Esophagus muscularis mucosa (tissue), 4 donors: ENCODE measurements around the gene CACNA2D3.

ENCODE experiments used
- CTCF ChIP-seq, 3 experiments: fragments of 200-600 bp in 2 of 3; fragments of 450-650 bp in 1 of 3; sonication (generic) in 2 of 3; IDR thresholded peaks; one replicate each; pipeline ENCODE4 v1.5.1; 2017 to 2019; ENCODE audit warnings: antibody characterized with exemption in 3 of 3, mild to moderate bottlenecking in 2 of 3, moderate library complexity in 1 of 3
- EP300 ChIP-seq: sonication (generic); formaldehyde crosslinking; IDR thresholded peaks from one replicate; pipeline ENCODE4 v1.6.1; 2017; ENCODE audit warnings: antibody characterized with exemption
- POLR2A ChIP-seq: fragments of 450-650 bp; IDR thresholded peaks from one replicate; pipeline ENCODE4 v1.6.1; 2017; ENCODE audit warnings: antibody characterized with exemption, moderate library complexity, mild to moderate bottlenecking, low read depth
- POLR2AphosphoS5 ChIP-seq, 2 donors: sonication (generic); formaldehyde crosslinking; IDR thresholded peaks; one replicate each; pipeline ENCODE4 v1.6.1; 2017; ENCODE audit warnings: antibody characterized with exemption in 2 of 2

DNA sequence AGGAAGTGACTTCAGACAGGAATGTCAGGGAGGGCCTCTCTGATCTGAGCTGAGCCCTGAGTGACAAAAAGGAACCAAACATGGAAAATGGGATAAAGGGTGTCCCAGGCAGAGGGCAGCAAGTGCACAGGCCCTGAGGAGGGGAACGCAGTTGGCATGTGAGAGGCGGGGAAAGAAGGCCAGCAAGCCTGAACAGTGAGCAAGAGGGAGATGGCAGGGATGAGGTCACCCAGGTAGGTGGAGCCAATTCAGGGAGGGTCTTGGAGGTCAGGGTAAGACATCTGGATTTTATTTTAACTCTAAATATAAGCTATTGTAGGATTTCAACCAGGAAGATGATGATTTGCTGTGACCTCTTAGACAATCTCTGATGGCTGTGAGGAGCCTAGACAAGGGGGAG, 637.8 kb downstream of the CACNA2D3 start:
- TF ChIP-seq CTCF (IDR thresholded peaks at IDR 0.05) (no peak), POLR2A (no peak), POLR2AphosphoS5 (IDR thresholded peaks at IDR 0.05) (no peak), EP300 (no peak)
